M059J (cell line): ENCODE results near the gene RNF141. TPM values are rescaled to one million over a fixed set of nuclear protein-coding genes. Genes with fewer than 3 reads are reported as not detected.

Experiments used
- DNase-seq: peaks from one replicate; pipeline ENCODE4 v3.0.0-alpha.2; 2012; ENCODE audit warnings: low read depth
- total RNA-seq: library from RNA; depleted of rRNA; stranded (reverse); fragments of >200 nt; shearing (Covaris generic); gene quantifications from 2 replicates; pipeline ENCODE4 v1.2.3, GENCODE V29; 2014; rRNA removed

Gene RNF141
- total RNA-seq = 31.2 and 31.4 TPM in 2 replicates

DNA sequence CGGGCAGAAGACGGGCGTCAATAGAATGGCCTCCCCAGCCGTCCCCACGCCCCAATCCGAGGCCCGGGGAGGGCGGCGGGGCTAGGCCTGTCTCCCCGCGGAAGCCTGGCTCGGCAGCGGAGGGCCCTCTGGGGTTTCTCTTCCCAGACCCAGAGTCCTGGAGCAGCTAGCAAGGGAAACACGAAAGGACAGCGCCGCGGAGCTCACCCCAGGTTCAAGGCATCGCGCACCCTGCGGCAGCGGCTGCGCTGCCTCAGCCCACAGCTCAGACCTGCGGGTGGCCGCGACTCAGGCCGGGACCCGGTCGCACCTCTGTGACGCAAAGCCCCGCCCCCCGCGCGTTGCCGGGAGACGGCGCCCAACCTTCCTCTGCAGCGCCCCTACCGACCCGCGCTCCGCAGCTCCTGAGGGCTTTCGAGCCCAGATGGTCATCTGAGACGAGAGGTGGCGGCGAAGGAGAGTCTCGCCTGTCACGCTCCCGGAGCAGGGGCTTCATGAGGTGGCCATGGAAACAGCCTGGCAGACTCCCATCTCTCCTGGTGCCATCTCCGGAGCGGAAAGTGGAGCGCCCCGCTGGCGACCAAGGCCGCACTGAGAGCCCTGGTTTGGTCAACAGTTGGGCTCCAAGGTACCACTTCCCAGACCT, at the start of gene RNF141:
TSS of gene RNF141 (minus strand) at position 273 of the 646 bp plus-strand sequence. CDS start 7,029 bp downstream, outside the sequence.
- DNase-seq = peak; percentile 94

GRCh38 chr11:10590218-10590915, 49.4 kb upstream of the RNF141 start:
- no peak for DNase-seq

- peak; percentile 38 for DNase-seq
Observed at GRCh38 chr11:10588904-10589303, 47.9 kb upstream of the RNF141 start.

DNA sequence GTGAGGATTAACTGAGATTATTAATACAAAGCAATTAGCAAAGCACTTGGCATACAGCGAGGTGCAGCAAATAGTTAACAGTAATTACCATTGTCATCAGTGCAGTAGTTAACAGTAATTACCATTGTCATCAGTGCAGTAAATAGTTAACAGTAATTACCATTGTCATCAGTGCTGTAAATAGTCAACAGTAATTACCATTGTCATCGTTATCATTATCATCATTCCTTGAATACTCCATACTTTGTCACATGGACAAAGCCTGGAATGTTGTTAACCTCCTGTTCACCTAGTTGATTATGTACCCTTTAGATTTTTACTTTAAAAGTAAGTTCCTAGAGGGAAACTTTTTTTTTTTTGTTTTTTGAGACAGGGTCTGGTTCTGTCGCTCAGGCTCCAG, 47.0 kb upstream of the RNF141 start:
- no peak for DNase-seq

GRCh38 chr11:10587388-10587787, 46.4 kb upstream of the RNF141 start:
- DNase-seq = no peak

DNA sequence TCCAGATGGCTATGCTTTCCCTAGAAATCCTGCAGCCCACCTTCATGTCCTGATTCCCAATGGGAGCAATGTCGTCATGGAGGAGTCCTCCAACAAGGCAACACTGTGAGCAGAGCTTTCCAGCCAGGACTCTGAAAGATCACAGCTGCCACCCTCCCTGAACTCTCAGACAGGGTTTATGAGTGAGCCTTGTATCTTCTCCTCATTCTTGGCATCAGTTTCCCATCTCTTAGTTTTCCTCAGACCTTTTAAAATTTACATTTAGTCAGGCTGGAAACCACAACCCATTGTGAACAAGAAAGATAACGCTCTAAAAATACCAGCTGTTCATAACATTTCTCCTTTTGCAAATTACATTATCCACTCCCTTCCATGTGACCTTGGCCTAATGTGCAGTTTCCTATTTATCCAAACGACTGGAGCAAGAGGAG, 43.1 kb upstream of the RNF141 start:
- peak; percentile 50 for DNase-seq

GRCh38 chr11:10581481-10582019, 40.6 kb upstream of the RNF141 start:
- peak; percentile 73 for DNase-seq

GRCh38 chr11:10580623-10581022, 39.6 kb upstream of the RNF141 start:
- no peak for DNase-seq

DNA sequence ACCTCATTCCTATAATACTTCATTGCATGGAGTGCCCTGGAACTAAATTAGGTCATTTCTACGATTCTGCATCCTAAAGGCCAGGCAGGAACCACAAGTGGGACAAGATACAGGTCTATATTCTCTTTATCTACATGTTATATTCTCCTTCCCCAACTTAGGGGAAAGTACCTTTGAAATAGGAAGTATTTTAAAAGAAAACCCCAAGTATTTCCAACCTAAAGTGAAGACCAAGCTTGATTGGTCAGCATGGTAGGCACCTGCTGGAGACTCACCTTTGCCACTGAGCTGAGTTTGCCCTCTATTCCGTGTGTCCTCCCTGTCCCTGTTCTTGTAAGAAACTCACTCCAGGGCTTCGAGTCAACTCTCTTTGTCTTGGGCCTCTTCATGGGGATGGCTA, 38.7 kb upstream of the RNF141 start:
- DNase-seq = no peak

GRCh38 chr11:10576035-10576398, 35.0 kb upstream of the RNF141 start:
- DNase-seq = no peak

- no peak for DNase-seq
Observed at GRCh38 chr11:10575346-10576034, 34.5 kb upstream of the RNF141 start.

- no peak for DNase-seq
Observed at GRCh38 chr11:10573556-10573955, 32.6 kb upstream of the RNF141 start.

DNA sequence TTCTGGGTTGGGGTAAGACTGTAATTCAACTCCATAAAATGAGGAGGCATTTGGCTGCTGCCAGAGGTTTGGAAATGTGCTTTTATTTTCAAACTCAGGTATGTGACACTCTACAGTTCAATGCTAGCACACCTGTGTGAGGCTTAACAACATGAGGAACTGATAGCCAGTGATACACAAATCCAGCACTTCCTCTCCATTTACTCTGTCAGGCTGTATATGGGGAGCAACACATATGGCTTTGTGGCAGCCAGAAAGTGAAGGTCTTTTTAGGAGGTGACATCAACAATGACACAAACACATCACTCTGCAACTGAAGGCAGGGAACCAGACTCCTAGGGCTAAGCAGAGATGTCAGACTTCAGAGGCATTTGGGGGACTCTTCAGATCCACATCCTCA, 32.0 kb upstream of the RNF141 start:
- DNase-seq = no peak

DNA sequence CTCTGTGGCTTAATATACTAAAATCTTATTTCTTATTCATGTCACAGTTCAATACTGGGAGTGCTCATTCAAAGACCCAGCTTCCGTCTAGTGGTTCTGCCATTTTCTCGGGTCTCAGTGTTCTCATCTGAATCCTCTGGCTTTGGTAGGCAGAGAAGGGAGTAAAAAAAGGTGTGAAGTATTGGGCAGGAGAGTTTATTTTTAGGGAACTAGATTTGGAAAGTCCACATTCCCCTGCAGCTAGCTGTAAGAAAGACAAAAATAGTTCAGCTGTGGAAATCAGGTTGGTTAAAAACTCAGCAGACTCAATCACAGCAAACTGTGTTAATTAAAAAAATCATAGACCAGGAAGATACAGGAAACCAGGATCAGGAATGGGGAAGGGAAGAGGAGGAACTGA, 31.5 kb upstream of the RNF141 start:
- DNase-seq = no peak

DNA sequence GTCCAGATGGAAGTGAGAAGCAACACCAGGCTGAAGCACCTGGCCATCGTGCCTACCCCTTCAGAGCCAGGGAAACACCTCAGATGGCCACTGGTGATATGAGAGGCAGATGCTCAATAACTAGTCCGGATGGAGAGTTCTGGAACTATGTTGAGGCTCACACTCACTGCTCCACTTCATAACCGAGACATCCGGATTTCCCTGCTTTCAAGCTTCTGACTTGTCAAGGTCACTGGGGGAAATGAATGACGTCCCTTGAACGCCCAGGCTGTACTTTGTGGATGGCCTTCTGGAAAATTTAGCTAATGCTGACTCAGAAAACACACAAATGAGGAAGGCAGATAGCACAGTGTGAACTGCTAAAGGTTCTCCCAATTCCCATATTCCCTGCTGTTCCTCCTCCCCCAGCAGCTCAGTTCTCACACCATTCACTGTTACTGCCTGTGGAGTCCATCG, 27.5 kb upstream of the RNF141 start, which contains the start of gene LYVE1:
TSS of gene LYVE1 (minus strand) at position 180 of the 456 bp plus-strand sequence. CDS start at position 47, 133 bp downstream.
- DNase-seq = no peak

- DNase-seq = no peak
Observed at GRCh38 chr11:10567446-10567845, 26.5 kb upstream of the RNF141 start.

DNA sequence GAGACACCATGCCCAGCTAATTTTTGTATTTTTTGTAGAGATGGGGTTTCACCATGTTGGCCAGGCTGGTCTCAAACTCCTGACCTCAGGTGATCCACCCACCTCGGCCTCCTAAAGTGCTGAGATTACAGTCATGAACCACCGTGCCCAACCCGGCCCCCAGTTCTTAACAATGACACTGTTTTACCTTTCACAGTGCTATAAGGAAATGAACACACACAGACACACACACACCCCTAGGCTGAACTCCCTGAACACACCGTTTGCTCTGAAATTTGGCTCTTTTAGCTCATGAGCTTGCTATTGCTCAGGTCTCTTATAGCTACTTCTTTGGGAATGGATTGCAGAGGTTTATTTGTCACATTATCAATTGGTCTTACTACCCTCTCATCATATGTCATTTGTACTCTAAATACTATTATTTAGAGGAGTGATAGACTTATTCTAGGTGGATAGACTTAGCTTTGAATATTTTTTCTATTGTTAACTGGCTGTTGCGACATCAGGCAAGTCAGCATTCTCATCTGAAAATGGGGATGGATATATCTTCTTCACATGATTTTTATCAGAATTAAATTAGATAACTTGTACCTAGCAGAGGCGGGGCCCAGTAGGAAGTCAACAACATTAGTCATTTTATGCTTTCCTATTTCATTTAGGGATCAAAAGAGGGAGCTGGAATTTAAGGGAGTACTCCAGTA, 25.4 kb upstream of the RNF141 start:
- no peak for DNase-seq

DNA sequence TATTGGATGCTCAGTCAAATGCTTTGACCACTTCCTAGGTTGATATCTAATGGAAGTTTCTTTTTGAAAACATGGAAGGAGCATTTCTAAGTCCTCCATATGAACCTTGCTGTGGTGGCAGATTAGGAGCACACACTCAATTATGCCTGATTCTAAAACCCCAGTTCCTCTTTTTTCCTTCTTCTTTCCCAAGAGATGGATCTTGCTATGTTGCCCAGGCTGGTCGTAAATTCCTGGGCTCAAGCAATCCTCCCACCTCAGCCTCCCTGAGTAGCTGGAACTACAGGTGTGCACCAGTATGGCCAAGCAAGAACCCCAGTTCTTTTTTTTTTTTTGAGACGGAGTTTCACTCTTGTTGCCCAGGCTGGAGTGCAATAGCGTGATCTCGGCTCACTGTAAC, 24.5 kb upstream of the RNF141 start:
- no peak for DNase-seq

DNA sequence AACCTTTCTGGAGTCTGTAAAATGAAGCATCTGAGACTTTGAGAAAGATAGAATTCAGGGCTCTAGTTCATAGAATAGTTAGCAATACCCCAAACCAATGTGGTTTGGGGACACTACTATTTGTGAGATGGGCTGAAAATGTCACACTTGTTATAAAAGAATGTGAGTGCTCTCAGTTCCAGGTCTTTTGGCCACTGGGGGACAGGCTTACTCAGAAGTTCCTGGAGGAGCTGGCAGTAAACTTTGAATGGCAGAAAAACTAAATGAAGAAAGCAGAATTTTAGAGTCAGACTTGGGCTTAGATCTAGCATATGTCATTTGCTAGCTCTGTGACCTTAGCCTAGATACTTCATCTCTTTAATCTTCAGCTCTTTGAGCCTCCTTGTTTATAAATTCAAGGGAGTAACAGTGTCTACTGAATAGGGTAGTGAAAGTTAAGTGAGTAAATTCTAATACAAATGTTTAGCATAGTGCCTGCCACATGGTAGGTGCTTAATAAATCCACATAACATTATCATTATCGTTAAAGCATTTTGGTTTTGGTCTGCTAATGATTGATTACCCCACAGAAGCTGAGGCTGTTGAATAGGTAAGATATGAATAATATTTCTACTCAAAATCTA, 23.8 kb upstream of the RNF141 start:
- DNase-seq = peak; percentile 41

DNA sequence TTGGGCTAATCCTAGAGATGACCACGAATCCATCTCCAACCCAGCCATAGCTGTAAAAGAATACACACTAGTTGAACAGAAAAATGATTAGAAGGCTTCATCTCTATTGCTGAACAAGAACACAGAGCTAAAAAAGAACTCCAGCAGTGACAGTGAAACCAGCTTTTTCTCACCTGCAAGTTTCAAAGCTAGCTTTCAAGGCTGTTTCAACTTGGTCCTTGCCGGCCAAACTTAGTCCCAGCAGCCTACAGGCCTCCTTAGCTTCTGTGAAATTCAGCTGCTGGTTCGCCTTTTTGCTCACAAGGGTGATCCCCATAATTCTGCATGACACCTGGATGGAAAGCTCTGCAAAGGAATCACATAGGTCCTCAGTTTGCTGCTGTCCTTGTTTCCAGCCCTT, 23.0 kb upstream of the RNF141 start:
- DNase-seq = no peak

DNA sequence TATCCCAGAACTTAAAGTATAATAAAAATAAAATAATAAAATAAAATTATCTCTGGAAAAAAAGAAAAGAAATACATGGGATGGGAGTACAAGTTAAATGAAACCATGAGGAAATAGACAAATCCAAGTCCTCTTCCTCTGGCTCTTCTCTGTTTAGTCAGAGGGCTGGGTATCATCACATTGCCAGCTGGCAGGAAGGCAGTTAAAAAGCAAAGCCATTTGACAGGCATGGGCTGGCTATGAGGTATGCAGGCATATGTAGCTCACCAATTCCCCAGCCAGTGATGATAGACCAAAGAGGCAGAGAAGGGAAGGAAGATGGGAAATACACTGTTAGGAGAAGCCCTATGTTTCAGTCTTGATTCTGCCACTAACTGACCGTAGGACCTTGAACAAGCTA, 21.0 kb upstream of the RNF141 start:
- no peak for DNase-seq
